ENCODE results near the gene PLOD2.

DNA sequence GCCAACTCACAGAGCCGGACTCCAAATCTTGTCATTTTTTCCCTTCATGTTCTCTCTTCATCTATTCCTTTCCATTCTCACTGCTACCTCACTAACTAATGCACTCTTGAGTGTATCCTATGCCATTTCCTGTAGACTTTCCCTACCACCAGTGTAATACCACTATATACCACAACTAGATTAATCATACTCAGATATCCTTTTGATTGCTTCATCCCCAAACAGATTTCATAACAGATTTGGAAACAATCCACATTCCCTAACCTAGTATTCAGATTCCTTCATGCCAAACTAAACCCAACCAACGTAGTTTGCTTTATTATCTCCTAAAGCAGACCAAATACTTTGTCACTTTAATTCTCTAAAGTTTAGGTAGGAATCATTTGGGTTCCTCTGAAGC, 2.6 kb upstream of the PLOD2 start:
- TF ChIP-seq POLR2A (IDR thresholded peaks at IDR 0.05; ENCODE audit: low read length), result no peak
- no peak for TF ChIP-seq GATA1 (IDR thresholded peaks at IDR 0.05; ENCODE audit: low read depth, low read length)

Measured in erythroblast (primary cell).